Stimulated activated CD4-positive, alpha-beta T cell treated with anti-CD3 and anti-CD28 coated beads, Interleukin-1b, Interleukin-23, amount 100 ng/mL, for 24 hours (primary cell): ENCODE results near the gene MS4A1.
"Not testable (repeated sequence)": the region's sequence is repeated elsewhere in the genome, so short reads cannot be mapped to it uniquely, and the experiment has no call there.

Experiments
- DNase-seq, 4 experiments: peaks; one replicate each; pipeline ENCODE4 v3.0.0-alpha.2; 2020; ENCODE audit warnings: low read depth in 4 of 4, low spot score in 1 of 4

The MS4A1 gene

DNA sequence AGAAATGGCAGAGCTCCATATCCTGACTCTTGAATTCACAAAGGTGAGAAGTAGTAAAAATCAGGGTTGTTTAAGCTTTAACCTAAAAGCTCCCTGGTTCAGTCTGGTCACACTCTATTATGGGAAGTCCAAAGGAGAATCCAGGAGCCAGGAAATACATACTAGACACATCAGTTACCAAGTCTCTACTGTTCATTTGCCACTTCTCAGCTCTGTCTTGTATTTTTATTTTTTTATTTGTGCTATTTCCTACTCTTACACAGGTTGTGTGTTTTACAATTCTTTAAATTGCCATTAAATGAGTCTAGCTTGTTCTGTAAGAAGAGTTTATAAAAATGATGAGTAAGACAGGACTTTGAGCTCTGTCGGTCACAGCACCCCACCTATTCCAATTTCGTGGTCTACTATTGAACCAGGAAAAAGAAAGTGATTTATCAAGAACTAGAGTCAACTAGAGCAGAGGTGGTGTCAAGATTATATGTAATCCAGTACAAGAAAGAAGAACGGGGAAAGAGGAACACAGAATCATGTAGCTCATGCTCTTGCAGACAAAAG is 46.7 kb downstream of the MS4A1 start:
- DNase-seq: no peak

DNA sequence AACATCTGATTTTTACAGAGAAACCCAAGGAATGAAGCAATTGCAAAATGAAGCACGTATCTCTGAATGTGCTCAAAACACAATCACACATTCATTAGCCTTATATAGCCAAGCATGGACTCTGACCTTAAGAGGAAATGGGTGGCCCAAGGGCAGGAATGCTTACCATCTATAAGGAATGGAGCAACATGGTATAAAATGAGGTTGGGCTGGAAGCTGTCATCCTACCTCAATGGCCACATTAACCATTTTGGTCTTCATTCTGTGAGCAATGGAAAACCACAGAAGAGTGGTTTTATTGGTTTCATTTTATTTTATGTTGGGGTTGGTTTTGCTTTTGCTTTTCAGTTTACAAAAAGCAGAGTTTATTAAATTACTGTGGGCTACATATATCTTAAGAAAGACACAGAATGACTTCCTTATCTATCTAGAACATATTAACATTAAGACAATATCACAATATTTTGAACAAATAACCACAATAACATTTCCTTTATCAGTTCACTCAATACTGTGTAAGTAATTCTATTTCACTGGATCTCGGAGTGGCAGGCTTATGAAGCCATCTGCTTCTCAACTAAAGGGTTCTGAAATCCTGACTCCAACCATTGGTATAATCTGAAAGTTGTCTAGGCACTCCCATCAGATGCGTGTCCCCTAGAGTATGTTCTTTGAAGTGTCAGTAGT is 48.7 kb downstream of the MS4A1 start:
- DNase-seq: no peak

DNA sequence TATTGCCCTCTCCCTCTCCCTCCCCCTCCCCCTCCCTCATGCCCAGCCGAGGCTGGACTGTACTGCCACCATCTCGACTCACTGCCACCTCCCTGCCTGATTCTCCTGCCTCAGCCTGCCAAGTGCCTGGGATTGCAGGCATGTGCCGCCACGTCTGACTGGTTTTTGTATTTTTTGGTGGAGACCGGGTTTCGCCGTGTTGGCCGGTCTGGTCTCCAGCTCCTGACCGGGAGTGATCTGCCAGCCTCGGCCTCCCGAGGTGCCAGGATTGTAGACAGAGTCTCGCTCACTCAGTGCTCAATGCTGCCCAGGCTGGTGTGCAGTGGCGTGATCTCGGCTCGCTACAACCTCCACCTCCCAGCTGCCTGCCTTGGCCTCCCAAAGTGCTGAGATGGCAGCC is 54.0 kb downstream of the MS4A1 start:
- DNase-seq: not testable (repeated sequence)

DNA sequence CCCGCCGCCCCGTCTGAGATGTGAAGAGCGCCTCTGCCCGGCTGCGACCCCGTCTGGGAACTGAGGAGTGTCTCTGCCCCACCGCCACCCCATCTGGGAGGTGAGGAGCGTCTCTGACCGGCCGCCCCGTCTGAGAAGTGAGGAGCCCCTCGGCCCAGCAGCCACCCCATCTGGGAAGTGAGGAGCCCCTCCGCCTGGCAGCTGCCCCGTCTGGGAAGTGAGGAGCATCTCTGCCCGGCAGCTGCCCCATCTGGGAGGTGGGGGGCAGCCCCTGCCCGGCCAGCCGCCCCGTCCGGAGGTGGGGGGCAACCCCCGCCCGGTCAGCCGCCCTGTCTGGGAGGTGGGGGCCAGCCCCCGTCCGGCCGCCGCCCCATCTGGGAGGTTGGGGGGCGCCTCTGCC is 54.6 kb downstream of the MS4A1 start:
- not testable (repeated sequence) for DNase-seq

DNA sequence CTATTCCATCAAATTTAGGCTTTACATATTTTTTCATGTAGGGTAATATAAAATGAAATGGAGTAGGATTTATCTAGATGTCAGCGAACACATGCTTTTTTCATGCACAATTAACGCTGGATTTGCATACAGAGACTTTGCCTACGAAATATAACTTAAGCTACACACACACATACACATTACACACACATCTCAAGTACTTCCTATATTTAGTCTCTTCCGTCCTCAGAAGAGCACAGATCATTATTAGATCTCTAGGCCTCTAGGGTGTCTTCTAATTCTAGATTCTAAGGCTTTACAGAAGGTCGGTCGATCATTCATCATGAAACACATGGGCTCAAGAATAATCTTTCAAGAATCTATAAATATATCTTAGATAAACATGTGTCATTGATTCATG is 55.7 kb downstream of the MS4A1 start:
- no peak for DNase-seq

DNA sequence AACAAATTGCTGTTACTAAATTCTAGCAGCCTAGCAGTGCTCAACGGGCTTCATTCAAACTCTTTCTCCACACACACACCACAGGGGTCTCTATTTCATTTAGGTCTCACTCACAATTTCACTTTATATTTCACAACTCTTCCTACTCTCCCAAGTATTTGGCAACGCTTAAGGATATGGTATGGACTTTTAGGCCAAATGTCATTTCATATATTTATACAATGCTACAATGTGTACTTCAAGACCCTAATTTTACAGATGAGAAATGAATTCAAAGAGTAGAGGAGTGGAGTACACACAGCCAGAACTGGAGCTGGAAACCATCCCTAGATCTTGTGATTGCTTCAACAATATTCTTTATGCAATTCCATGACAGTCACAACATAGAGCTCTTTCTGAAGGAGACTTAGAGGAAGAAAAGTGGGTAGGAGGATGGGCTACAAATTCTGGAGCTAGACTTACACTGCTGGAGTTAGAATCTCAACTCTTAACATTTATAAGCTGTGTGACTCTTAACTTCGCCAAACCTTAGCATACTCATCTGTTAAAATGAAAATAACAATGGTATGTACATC is 57.1 kb downstream of the MS4A1 start:
- no peak for DNase-seq

DNA sequence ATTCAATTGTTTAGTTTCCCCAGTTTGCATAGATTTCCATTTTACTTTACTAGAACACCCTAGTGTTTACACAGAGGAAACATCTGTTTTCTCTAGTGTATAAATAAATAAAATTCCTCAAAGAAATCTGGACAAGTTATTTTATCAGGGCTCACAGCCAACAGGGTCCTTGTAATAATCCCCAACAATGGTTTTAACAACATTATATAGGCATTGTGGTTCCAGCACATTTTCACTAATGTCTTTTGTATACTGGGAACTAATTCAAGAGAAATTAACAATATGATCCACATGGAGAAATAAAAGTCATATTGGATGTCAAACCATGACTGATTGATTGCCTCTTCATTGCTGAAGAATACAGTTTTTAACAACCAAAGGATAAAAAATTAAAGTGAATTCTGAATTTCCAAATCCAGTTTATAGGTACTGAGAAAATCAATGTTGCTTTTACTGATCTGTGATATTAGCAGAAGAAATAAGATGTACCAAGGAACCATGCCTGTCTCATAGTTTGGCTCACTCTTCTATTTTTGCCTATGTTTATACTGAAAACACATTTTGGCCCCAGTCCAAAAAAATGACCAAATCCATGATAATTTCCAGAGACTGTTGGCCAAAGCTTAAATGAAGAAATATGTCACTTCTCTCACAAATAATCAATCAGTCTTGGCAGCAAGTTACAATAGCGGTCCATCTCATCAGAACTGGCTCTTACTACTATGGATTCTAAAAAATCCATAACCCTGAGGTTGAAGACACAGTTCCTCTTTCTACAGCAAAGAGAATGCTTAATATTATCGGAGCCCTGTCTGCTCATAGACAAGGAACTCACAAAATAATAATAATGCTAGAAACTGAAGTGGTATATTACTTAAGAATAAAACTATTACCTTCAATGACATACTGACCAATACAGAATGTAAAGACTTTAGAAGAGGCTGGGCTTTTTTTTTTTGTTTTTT is 58.1 kb downstream of the MS4A1 start:
- no peak for DNase-seq

DNA sequence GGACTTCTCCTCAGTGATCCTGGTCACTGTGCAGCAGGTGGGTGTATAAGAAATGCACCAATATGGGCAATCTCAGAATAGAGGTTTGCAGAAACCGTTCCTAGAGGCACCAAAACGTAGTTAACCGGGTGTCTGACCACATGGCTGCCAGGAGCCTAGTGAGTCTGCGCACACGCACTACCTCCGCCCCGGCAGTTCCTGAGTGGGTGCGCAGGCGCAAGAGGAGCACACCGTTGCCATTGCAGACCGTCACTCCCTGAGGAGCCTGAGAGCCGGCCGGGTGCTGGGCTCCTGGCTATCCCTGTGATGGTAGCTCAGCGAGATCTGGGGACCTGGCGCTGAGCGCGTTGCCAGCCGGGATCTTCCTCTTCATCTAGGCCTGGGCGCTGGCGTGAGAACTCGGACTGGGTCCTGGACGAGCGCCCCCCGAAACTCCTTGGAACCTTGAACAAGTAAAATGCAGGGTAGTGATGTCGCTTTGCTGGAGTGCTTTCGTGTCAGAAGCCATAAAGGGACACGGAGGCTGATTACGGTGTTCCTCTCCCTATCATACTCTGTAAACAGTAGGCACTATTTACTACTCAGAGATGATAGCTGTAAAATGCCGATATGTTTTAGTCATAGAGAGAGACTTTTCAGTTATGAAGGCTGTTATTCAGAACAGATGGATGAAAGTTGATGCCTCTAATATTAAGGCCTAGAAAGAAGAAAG is 59.7 kb downstream of the MS4A1 start, which contains the start of gene MS4A13:
TSS of gene MS4A13 (plus strand) at position 249 of the 712 bp plus-strand sequence. CDS start 2,692 bp downstream, outside the sequence.
- no peak for DNase-seq
